ENCODE results near the gene STH.

DNA sequence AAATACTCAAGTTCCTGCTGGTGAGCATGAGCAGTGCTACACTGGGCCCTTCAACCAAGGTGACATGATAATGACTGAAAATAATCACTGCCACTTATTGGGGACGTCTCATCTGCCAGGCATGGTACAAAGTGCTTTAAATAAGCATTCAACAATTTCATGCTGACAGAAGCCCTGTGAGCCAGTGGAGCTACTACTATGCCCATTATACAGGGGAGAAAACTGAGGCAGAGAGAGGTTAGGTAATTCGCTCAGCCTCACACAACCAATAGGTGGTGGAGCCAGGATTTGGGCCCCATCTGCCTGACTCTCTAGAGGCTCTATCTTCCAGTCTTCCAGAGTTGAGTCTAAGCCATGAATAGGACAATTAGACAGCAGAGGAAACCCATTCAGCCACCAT lies 30.3 kb upstream of the STH start:
- TF ChIP-seq, protein P1, sequence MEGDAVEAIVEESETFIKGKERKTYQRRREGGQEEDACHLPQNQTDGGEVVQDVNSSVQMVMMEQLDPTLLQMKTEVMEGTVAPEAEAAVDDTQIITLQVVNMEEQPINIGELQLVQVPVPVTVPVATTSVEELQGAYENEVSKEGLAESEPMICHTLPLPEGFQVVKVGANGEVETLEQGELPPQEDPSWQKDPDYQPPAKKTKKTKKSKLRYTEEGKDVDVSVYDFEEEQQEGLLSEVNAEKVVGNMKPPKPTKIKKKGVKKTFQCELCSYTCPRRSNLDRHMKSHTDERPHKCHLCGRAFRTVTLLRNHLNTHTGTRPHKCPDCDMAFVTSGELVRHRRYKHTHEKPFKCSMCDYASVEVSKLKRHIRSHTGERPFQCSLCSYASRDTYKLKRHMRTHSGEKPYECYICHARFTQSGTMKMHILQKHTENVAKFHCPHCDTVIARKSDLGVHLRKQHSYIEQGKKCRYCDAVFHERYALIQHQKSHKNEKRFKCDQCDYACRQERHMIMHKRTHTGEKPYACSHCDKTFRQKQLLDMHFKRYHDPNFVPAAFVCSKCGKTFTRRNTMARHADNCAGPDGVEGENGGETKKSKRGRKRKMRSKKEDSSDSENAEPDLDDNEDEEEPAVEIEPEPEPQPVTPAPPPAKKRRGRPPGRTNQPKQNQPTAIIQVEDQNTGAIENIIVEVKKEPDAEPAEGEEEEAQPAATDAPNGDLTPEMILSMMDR (conservative IDR thresholded peaks at IDR 0.05; ENCODE audit: low read depth, low read length): no peak
- TF ChIP-seq MAFK (IDR thresholded peaks at IDR 0.05; ENCODE audit: low read depth, low read length) (no peak), MAZ (IDR thresholded peaks at IDR 0.05; ENCODE audit: borderline replicate concordance, low read depth, low read length) (no peak), BHLHE40 (IDR thresholded peaks at IDR 0.05; ENCODE audit: low read depth, low read length) (no peak), RFX5 (IDR thresholded peaks at IDR 0.05; ENCODE audit: low read depth, low read length) (no peak), POLR2A (IDR thresholded peaks at IDR 0.05; ENCODE audit: low read depth, low read length) (no peak), CEBPB (IDR thresholded peaks at IDR 0.05; ENCODE audit: low read depth, low read length) (no peak), RAD21 (IDR thresholded peaks at IDR 0.05; ENCODE audit: low read length) (no peak), MXI1 (IDR thresholded peaks at IDR 0.05; ENCODE audit: borderline replicate concordance, low read depth, low read length) (no peak)
- TF ChIP-seq, protein P2, sequence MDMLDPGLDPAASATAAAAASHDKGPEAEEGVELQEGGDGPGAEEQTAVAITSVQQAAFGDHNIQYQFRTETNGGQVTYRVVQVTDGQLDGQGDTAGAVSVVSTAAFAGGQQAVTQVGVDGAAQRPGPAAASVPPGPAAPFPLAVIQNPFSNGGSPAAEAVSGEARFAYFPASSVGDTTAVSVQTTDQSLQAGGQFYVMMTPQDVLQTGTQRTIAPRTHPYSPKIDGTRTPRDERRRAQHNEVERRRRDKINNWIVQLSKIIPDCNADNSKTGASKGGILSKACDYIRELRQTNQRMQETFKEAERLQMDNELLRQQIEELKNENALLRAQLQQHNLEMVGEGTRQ (IDR thresholded peaks at IDR 0.05; ENCODE audit: low read depth, low read length): no peak

Measured in IMR-90 (cell line).